ENCODE data around the gene TSHZ2. TPM values are rescaled to one million over a fixed set of nuclear protein-coding genes. Genes with fewer than 3 reads are reported as not detected.
"Not testable (repeated sequence)": the region's sequence is repeated elsewhere in the genome, so short reads cannot be mapped to it uniquely, and the experiment has no call there.

The TSHZ2 gene
- polyA plus RNA-seq, 1 donor: 10.7 TPM

DNA sequence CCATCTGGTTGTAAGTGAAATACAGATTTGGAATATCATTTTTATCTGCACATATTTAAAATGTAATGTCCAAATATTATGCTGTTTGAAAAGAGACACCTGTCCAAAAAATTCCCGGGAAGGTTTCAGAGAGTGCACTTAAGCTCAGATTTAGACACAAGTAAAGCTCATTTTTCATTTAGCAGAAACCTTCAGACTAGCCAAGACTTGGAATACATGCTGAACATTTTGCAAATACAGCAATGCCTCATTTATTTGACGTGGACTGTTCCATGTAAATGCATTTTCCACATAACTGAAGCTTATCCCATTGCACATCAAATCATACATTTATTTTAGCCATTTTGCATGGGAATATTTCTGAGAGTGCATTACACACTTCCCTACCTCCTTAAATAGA is 340.8 kb downstream of the TSHZ2 start:
- H3K4me3 ChIP-seq (ENCODE audit: low read length): no peak overlapping the region
- DNase-seq: no peak
- no peaks in the 10 kb centered on the region for H3K4me1 ChIP-seq (ENCODE audit: control insufficient read depth, insufficient read depth, low read length)
- no peak overlapping the region for H3K27ac ChIP-seq (ENCODE audit: low read length)
- no peaks in the 10 kb centered on the region for H3K36me3 ChIP-seq (ENCODE audit: control insufficient read depth, insufficient read depth, low read length)
- no peaks in the 10 kb centered on the region for H3K9me3 ChIP-seq (ENCODE audit: control insufficient read depth, low read depth, low read length)
- WGBS (ENCODE audit: insufficient coverage, low lambda C conversion rate): no CpG with 5 or more reads among the region's 2 CpGs
- H3K27me3 ChIP-seq (ENCODE audit: control insufficient read depth, insufficient read depth, low read length): peaks cover 3% of the 10 kb centered on the region

DNA sequence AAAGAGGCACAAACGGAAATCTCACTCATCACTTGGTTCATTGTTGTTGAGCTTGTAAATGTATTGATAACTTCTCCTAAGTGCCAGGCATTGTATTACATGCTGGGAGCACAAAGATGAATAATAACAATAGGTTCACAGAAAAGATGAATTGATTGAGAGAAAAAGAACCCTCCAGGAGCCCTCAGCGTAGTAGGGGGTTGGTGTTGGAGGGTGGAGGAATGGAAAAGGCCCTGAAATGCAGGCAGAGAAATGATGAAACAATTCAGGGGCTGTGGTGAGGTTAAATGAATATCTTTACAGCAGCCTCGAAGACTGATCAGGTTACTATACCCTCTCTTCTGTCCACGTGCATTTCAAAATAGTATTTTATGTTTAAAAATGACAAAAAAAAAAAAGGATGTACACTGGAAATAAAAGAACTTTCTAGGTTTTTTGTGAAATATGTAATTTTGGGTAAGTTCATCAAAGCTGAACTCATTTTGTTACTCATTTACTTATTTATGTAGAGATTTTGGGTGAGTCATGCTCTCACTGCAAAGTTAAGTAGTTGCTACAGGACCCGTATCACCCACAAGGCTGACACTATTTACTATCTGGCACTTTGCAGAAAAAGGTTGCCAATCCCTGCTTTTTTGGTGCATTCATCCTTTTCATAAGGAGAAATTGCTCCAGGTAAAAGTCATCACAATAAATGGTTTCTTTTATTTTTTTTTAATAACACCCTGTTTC is 344.2 kb downstream of the TSHZ2 start:
- Histone ChIP-seq H3K27me3 (ENCODE audit: control insufficient read depth, insufficient read depth, low read length) (no peaks in the 10 kb centered on the region), H3K27ac (ENCODE audit: low read length) (no peak overlapping the region), H3K9me3 (ENCODE audit: control insufficient read depth, low read depth, low read length) (no peaks in the 10 kb centered on the region), H3K4me1 (ENCODE audit: control insufficient read depth, insufficient read depth, low read length) (no peaks in the 10 kb centered on the region), H3K36me3 (ENCODE audit: control insufficient read depth, insufficient read depth, low read length) (no peaks in the 10 kb centered on the region), H3K4me3 (ENCODE audit: low read length) (no peak overlapping the region)
- WGBS (ENCODE audit: insufficient coverage, low lambda C conversion rate): 84% methylated on average over 3 of the region's 5 CpGs
- no peak for DNase-seq

DNA sequence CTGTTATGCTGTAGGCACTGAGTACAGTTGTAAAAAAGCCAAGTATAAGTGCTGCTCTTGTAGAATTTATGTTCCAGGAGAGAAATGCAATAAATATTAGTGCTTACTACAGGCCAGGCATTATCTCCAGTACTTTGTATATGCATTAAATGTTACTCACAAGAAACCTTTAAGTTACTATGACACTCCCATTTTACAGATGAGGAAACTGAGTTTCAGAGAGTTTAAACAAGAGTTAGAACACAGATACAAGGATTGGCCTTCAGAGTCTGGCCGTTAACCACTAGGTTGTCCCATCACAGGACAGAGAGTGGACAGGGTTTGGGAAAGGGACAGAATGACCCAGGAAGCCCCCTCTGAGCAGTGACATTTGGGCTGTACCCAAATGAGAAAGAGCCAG is 347.0 kb downstream of the TSHZ2 start:
- WGBS (ENCODE audit: insufficient coverage, low lambda C conversion rate): no CpG with 5 or more reads among the region's 1 CpG
- Histone ChIP-seq H3K36me3 (ENCODE audit: control insufficient read depth, insufficient read depth, low read length) (no peaks in the 10 kb centered on the region), H3K9me3 (ENCODE audit: control insufficient read depth, low read depth, low read length) (no peaks in the 10 kb centered on the region), H3K27me3 (ENCODE audit: control insufficient read depth, insufficient read depth, low read length) (no peaks in the 10 kb centered on the region), H3K4me3 (ENCODE audit: low read length) (no peak overlapping the region), H3K4me1 (ENCODE audit: control insufficient read depth, insufficient read depth, low read length) (no peaks in the 10 kb centered on the region), H3K27ac (ENCODE audit: low read length) (no peak overlapping the region)
- no peak for DNase-seq

DNA sequence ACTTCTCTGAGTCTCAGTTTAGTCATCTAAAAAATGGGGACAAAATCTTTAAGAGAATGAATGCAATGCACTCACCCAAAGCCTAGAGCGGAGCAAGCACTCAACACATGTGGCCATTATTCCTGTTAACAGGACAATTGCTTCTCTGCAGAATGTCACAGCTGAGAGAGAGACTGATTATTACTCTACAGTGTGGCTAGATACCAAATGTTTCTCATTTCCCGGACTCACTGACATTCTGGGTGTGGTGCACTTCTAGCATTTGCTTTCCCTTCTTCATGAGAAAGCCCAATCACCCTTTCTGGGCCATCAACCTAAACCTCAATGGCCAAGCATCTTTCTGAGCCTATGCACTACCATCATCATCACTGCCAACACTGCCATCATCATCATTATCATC is 347.6 kb downstream of the TSHZ2 start:
- no peak overlapping the region for H3K4me3 ChIP-seq (ENCODE audit: low read length)
- no peak overlapping the region for H3K27ac ChIP-seq (ENCODE audit: low read length)
- WGBS (ENCODE audit: insufficient coverage, low lambda C conversion rate): 100% methylated on average over 1 of the region's 2 CpGs
- no peaks in the 10 kb centered on the region for H3K9me3 ChIP-seq (ENCODE audit: control insufficient read depth, low read depth, low read length)
- H3K36me3 ChIP-seq (ENCODE audit: control insufficient read depth, insufficient read depth, low read length): no peaks in the 10 kb centered on the region
- H3K27me3 ChIP-seq (ENCODE audit: control insufficient read depth, insufficient read depth, low read length): no peaks in the 10 kb centered on the region
- DNase-seq: no peak
- no peaks in the 10 kb centered on the region for H3K4me1 ChIP-seq (ENCODE audit: control insufficient read depth, insufficient read depth, low read length)

DNA sequence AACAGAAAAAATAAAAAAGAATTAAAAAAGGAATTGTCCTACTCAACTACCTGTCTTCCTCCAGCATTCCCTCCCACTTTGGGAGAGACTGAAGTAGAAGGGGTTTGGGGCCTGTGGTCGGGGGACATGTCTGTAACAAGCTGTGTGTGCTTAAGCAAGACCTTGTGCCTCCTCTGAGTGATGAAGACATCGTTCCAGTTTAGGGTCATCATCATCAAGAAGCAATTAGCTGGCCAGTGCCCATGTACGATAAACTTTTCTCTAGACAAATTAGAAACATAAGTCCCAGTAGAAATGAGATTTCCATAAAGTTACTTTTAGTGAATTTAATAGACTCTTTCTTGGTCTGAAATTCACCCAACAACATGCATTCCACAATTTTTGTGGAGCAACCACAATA is 348.5 kb downstream of the TSHZ2 start:
- Histone ChIP-seq H3K27me3 (ENCODE audit: control insufficient read depth, insufficient read depth, low read length) (no peaks in the 10 kb centered on the region), H3K4me3 (ENCODE audit: low read length) (no peak overlapping the region), H3K36me3 (ENCODE audit: control insufficient read depth, insufficient read depth, low read length) (no peaks in the 10 kb centered on the region), H3K9me3 (ENCODE audit: control insufficient read depth, low read depth, low read length) (no peaks in the 10 kb centered on the region), H3K4me1 (ENCODE audit: control insufficient read depth, insufficient read depth, low read length) (no peaks in the 10 kb centered on the region), H3K27ac (ENCODE audit: low read length) (no peak overlapping the region)
- WGBS (ENCODE audit: insufficient coverage, low lambda C conversion rate): no CpG with 5 or more reads among the region's 3 CpGs
- DNase-seq: no peak

DNA sequence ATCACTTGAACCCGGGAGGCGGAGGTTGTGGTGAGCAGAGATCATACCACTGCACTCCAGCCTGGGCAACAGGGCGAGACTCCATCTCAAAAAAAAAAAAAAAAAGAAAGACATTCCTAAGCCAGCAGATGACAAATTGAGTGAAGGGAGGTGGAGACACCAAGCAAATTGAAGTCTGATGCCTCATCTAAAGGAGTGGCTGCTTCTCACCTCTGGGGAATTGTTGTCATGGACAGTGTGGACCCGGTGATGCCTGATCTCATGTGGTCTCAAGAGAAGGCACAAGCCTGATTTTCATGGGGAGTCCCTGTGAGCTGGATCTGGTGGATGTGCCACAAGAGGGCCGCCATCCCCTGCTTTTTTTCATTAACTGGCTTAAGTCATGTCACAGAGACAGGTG is 349.4 kb downstream of the TSHZ2 start:
- no peak overlapping the region for H3K27ac ChIP-seq (ENCODE audit: low read length)
- H3K27me3 ChIP-seq (ENCODE audit: control insufficient read depth, insufficient read depth, low read length): no peaks in the 10 kb centered on the region
- no peak overlapping the region for H3K4me3 ChIP-seq (ENCODE audit: low read length)
- WGBS (ENCODE audit: insufficient coverage, low lambda C conversion rate): no CpG with 5 or more reads among the region's 5 CpGs
- H3K4me1 ChIP-seq (ENCODE audit: control insufficient read depth, insufficient read depth, low read length): no peaks in the 10 kb centered on the region
- H3K36me3 ChIP-seq (ENCODE audit: control insufficient read depth, insufficient read depth, low read length): no peaks in the 10 kb centered on the region
- no peak for DNase-seq
- H3K9me3 ChIP-seq (ENCODE audit: control insufficient read depth, low read depth, low read length): no peaks in the 10 kb centered on the region

DNA sequence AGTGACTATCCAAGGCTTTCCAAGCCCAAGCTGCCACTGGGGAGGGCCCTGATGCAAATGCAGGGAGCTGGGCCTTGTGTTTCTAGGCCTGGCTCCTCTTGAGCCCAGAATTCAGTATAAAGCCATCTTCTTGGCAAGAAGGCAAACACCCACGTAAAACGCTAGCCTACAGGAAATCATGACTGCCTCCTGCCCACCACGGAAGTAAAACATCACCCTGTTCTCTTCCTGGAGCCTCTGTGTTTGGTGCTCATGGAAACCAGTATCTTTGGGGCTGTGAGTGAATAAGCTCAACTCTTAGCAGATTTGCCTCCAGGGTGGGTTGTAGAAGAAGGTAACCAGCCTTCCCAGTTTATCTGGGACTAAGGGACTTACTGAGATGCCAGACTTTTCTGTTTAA is 350.5 kb downstream of the TSHZ2 start:
- WGBS (ENCODE audit: insufficient coverage, low lambda C conversion rate): no CpG with 5 or more reads among the region's 3 CpGs
- no peaks in the 10 kb centered on the region for H3K27me3 ChIP-seq (ENCODE audit: control insufficient read depth, insufficient read depth, low read length)
- no peak overlapping the region for H3K4me3 ChIP-seq (ENCODE audit: low read length)
- no peaks in the 10 kb centered on the region for H3K9me3 ChIP-seq (ENCODE audit: control insufficient read depth, low read depth, low read length)
- H3K4me1 ChIP-seq (ENCODE audit: control insufficient read depth, insufficient read depth, low read length): no peaks in the 10 kb centered on the region
- H3K27ac ChIP-seq (ENCODE audit: low read length): no peak overlapping the region
- H3K36me3 ChIP-seq (ENCODE audit: control insufficient read depth, insufficient read depth, low read length): no peaks in the 10 kb centered on the region
- no peak for DNase-seq

DNA sequence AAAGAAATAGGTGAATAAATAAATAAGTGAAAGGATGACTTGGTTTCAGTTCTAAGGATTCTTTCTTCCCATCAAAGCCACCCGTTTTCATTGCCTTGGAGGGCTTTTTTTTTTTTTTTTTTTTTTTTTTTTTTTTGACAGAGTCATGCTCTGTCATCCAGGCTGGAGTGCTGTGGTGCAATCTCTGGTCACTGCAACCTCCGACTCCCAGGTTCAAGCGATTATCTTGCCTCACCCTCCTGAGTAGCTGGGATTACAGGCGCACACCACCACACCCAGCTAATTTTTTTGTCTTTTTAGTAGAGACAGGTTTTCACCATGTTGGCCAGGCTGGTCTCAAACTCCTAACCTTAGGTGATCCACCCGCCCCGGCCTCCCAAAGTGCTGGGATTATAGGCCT is 351.3 kb downstream of the TSHZ2 start:
- 93% methylated on average over 3 of the region's 6 CpGs for WGBS (ENCODE audit: insufficient coverage, low lambda C conversion rate)
- not testable (repeated sequence) for H3K27me3 ChIP-seq (ENCODE audit: control insufficient read depth, insufficient read depth, low read length)

DNA sequence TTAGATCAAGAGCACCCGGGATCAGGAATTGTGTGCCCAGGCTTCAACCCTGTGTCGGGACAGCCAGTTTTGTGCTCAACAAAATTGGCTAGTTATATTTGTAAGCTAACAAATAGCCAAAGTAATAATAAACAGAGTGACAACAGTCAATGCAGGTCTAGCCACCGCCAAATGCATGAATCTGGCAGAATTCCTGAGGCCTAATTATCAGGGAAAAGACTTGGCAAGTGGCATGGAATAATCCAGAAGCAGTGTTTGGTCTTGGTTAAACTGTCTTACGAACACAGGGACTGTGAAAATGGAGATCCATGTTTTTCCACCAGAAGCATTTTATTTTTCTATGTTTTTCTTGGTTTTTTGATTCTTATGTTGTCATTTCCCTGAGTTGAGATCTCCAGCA is 352.7 kb downstream of the TSHZ2 start:
- no peak overlapping the region for H3K27ac ChIP-seq (ENCODE audit: low read length)
- no peaks in the 10 kb centered on the region for H3K27me3 ChIP-seq (ENCODE audit: control insufficient read depth, insufficient read depth, low read length)
- H3K36me3 ChIP-seq (ENCODE audit: control insufficient read depth, insufficient read depth, low read length): no peaks in the 10 kb centered on the region
- no peak for DNase-seq
- no peaks in the 10 kb centered on the region for H3K4me1 ChIP-seq (ENCODE audit: control insufficient read depth, insufficient read depth, low read length)
- 100% methylated on average over 2 of the region's 4 CpGs for WGBS (ENCODE audit: insufficient coverage, low lambda C conversion rate)
- H3K4me3 ChIP-seq (ENCODE audit: low read length): no peak overlapping the region
- no peaks in the 10 kb centered on the region for H3K9me3 ChIP-seq (ENCODE audit: control insufficient read depth, low read depth, low read length)

More for the DNA sequence above, 351.3 kb downstream of the TSHZ2 start:
- not testable (repeated sequence) for DNase-seq; H3K4me3 ChIP-seq (ENCODE audit: low read length); H3K36me3 ChIP-seq (ENCODE audit: control insufficient read depth, insufficient read depth, low read length); H3K27ac ChIP-seq (ENCODE audit: low read length); H3K4me1 ChIP-seq (ENCODE audit: control insufficient read depth, insufficient read depth, low read length); H3K9me3 ChIP-seq (ENCODE audit: control insufficient read depth, low read depth, low read length)

DNA sequence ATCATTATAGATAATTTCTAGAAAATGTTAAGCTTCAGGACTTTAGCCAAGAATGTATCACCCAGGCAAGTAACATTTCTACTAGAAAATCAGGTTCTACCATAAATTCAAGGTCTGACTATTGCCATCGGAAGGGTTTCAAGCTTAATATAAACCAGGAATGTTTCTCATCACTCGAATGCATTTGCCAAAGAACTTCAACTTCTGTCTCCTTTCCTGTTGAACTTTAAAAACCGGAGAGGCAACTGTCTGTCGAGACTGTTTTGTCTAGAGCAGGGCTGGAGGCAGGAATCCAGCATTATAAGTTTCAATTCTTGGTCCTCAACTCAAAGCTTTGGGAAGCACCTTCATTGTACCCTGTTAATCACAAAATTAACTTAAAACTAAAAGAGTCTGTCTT is 356.8 kb downstream of the TSHZ2 start:
- H3K4me1 ChIP-seq (ENCODE audit: control insufficient read depth, insufficient read depth, low read length): no peaks in the 10 kb centered on the region
- no CpG with 5 or more reads among the region's 4 CpGs for WGBS (ENCODE audit: insufficient coverage, low lambda C conversion rate)
- H3K9me3 ChIP-seq (ENCODE audit: control insufficient read depth, low read depth, low read length): no peaks in the 10 kb centered on the region
- no peak for DNase-seq
- H3K27ac ChIP-seq (ENCODE audit: low read length): no peak overlapping the region
- no peak overlapping the region for H3K4me3 ChIP-seq (ENCODE audit: low read length)
- no peaks in the 10 kb centered on the region for H3K36me3 ChIP-seq (ENCODE audit: control insufficient read depth, insufficient read depth, low read length)
- no peaks in the 10 kb centered on the region for H3K27me3 ChIP-seq (ENCODE audit: control insufficient read depth, insufficient read depth, low read length)

DNA sequence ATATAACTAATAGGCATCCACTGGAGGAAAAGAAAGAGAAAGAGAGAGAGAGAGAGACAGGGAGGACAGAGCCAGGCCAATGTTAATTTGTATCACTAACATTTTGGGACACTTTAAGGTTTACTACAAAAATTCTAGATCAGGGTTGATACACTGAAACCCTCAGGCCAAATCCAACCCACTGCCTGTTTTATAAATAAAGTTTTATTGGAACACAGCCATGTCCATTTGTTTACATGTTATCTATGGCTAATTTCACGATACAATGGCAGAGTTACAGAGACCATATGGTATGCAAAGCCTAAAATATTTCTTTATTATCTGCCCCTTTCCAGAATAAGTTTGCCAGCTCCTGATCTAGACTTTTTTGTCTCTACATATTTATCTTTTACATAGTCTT is 357.6 kb downstream of the TSHZ2 start:
- Histone ChIP-seq H3K27me3 (ENCODE audit: control insufficient read depth, insufficient read depth, low read length) (no peaks in the 10 kb centered on the region), H3K9me3 (ENCODE audit: control insufficient read depth, low read depth, low read length) (no peaks in the 10 kb centered on the region), H3K4me3 (ENCODE audit: low read length) (no peak overlapping the region), H3K4me1 (ENCODE audit: control insufficient read depth, insufficient read depth, low read length) (no peaks in the 10 kb centered on the region), H3K27ac (ENCODE audit: low read length) (no peak overlapping the region), H3K36me3 (ENCODE audit: control insufficient read depth, insufficient read depth, low read length) (no peaks in the 10 kb centered on the region)
- 83% methylated on average over 1 of the region's 1 CpG for WGBS (ENCODE audit: insufficient coverage, low lambda C conversion rate)
- no peak for DNase-seq

Data from large intestine (tissue), 3 donors.